ENCODE measurements around the gene CCDC78. TPM values are rescaled to one million over a fixed set of nuclear protein-coding genes. Genes with fewer than 3 reads are reported as not detected.
A peak's percentile ranks its signal among the peaks of the same experiment; 100 is the strongest.

CCDC78 gene
- total RNA-seq, 4 donors from 2014 or later, result 0.13 TPM; not detected in 3

DNA sequence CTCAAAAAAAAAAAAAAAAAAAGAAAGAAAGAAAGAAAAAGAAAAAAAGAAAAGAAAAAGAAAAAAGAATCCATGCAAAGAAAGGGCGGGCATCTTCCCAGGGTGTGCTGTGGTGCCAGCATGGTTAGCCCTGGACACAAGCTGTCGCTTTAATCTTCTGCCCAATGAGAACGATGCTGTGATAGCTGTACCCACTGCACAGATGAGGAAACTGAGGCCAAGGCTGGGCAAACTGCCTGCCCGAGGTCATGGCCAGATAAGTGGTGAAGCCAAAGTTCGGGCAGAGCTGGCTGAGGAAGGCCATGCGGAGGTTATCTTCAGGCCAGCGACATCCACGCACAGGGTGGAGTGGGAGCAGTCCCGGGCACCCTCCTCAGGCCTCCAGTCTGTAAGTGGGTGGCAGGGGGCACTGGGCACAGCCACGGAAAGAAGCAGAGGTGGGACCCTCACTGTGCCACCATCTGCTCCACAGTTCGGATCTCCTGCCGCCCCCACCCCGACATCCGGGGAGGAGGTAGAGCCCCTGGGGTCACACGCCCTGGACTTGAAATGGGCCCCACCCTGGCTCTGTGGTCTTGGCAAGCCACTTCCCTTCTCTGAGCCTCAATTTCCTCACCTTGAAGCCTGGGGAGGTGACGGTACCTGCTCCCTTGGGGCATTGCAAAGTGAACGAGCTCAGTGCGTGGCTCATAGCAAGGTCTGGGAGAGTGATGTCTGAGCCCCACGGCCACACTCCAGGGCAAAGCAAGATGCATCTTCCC, 27.2 kb downstream of the CCDC78 start:
- 56% methylated on average over 9 of the region's 19 CpGs; no CpG with 5 or more reads in 1 of the 2 donors for WGBS, 2 donors (ENCODE audit: low coverage in 1 of 2)
- H3K27me3 ChIP-seq, result peaks cover 100% of the 10 kb centered on the region
- no peak for ATAC-seq

DNA sequence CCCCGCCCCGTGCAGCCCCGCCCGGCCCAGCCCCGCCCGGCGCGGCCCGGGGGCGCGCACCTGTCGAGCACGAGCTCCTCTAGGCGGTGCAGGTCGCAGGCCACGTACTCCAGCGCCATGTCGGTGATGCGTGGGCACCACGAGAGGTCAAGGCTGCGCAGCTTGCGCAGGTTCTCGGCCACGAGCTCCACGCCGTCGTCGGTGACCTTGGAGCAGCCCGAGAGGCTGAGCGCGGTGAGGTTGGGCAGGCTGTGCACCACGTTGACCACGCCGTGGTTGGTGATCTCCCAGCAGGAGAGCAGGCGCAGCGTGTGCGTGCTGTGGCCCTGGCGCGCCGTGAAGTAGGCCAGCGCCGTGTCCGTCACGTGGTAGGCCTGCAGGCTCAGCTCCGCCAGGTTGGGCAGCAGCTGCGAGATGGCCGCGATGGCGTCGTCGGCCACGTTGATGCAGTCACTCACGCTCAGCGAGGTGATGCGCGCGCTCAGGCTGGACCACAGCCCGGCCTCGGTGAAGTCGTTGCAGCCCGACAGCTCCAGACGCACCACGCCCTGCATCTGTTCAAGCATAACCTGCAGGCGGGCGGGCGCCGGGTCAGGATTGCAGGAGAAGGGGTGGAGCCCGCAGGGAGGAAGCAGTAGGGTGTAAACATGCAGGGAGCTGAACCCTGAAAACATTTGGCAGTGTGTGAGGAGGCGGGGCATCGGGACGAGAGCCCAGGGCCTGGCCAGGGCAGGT, 30.7 kb downstream of the CCDC78 start:
- Histone ChIP-seq H3K36me3 (no peaks in the 10 kb centered on the region), H3K4me3 (peak overlapping the region in 1 of 2 donors; percentile 29), H3K27ac (no peak overlapping the region), H3K4me1 (peaks cover 0 to 40% (median 13%) of the 10 kb centered on the region in 3 donors), H3K27me3 (peaks cover 89% of the 10 kb centered on the region), H3K9me3 (no peaks in the 10 kb centered on the region)
- no peak for ATAC-seq
- no peak for TF ChIP-seq POLR2AphosphoS5 (IDR thresholded peaks at IDR 0.05)
- TF ChIP-seq, protein P1, sequence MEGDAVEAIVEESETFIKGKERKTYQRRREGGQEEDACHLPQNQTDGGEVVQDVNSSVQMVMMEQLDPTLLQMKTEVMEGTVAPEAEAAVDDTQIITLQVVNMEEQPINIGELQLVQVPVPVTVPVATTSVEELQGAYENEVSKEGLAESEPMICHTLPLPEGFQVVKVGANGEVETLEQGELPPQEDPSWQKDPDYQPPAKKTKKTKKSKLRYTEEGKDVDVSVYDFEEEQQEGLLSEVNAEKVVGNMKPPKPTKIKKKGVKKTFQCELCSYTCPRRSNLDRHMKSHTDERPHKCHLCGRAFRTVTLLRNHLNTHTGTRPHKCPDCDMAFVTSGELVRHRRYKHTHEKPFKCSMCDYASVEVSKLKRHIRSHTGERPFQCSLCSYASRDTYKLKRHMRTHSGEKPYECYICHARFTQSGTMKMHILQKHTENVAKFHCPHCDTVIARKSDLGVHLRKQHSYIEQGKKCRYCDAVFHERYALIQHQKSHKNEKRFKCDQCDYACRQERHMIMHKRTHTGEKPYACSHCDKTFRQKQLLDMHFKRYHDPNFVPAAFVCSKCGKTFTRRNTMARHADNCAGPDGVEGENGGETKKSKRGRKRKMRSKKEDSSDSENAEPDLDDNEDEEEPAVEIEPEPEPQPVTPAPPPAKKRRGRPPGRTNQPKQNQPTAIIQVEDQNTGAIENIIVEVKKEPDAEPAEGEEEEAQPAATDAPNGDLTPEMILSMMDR (IDR thresholded peaks at IDR 0.05), result no peak
- TF ChIP-seq POLR2A (IDR thresholded peaks at IDR 0.05), result no peak
- no CpG with 5 or more reads among the region's 71 CpGs for WGBS, 2 donors (ENCODE audit: low coverage in 1 of 2)

More for the DNA sequence above, 27.2 kb downstream of the CCDC78 start:
- Histone ChIP-seq H3K27ac (no peak overlapping the region), H3K4me1 (peaks cover 0 to 32% (median 14%) of the 10 kb centered on the region in 3 donors), H3K36me3 (no peaks in the 10 kb centered on the region), H3K9me3 (no peaks in the 10 kb centered on the region), H3K4me3 (no peak overlapping the region)
- TF ChIP-seq POLR2AphosphoS5 (IDR thresholded peaks at IDR 0.05), result no peak
- TF ChIP-seq, protein P1 (IDR thresholded peaks at IDR 0.05), result no peak
- no peak for TF ChIP-seq EP300 (IDR thresholded peaks at IDR 0.05)
- no peak for TF ChIP-seq POLR2A (IDR thresholded peaks at IDR 0.05)

DNA sequence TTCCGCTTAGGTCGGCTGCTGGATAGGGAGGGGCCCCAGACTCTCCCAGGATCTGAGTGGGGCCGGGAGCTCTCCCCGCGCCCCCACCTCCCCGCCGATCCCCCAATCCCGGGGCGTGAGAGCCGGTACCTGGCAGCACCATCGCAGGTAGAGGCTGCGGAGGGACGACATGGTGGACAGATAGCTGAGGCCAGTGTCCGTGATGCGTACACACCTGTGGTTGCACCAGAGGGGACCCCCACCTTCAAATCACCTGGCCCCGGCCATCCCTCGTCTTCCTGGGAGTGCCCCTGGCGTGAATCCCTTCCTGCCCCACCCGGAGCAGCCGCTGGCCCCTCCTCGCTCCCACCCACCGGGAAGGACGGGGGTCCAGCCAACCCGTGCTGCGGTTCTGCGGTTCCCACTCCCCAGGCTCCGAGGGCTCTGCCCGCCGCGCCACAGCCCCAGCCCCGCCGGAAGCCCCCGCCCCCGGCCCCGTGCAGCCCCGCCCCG, 31.3 kb downstream of the CCDC78 start:
- no peak for TF ChIP-seq POLR2A (IDR thresholded peaks at IDR 0.05)
- TF ChIP-seq POLR2AphosphoS5 (IDR thresholded peaks at IDR 0.05), result no peak
- TF ChIP-seq, protein P1 (IDR thresholded peaks at IDR 0.05), result no peak
- TF ChIP-seq EP300 (IDR thresholded peaks at IDR 0.05), result no peak
- Histone ChIP-seq H3K36me3 (no peaks in the 10 kb centered on the region), H3K4me1 (peaks cover 0 to 38% (median 15%) of the 10 kb centered on the region in 3 donors), H3K27ac (no peak overlapping the region), H3K9me3 (no peaks in the 10 kb centered on the region), H3K27me3 (peaks cover 83% of the 10 kb centered on the region), H3K4me3 (peak overlapping the region in 1 of 2 donors; percentile 19)
- no peak for ATAC-seq
- whole genome bisulfite sequencing, 2 donors (ENCODE audit: low coverage in 1 of 2), result no CpG with 5 or more reads among the region's 37 CpGs

DNA sequence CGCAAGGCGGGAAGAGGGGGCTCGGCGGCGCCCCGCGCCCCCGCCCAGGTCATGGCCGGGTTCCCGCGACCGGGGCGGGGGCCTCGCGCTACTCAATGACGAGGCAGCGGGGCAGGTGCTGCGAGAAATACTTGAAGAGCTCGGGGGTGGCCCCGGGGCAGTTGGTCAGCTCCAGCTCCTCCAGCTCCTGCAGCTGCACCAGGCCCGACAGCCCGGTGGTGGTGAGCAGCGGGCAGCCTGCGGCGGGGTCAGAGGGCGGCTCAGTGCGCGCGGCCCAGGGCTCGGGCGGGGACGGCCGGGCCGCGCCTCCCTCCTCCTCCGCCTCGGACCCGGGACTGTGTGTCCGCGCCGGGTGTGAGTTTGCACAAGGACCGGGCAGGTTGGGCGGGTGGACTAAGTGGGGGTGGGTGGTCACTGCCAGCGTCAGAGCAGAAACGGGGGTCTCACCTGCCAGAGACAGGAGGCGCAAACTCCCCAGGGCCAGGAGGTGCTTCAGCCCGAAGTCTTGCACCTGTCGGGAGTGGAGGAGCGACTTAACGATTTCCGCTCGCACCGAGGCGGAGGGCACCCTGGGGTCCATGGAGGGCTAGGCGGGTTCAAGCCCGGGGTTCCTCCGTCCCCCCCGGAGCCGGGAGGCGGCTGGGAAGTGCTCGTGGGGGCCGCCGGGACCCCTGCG, 31.9 kb downstream of the CCDC78 start:
- ATAC-seq, result no peak
- H3K27me3 ChIP-seq, result peaks cover 77% of the 10 kb centered on the region
- H3K4me3 ChIP-seq, result peak overlapping the region in 1 of 2 donors; percentile 19

More for the DNA sequence above, 31.9 kb downstream of the CCDC78 start:
- TF ChIP-seq EP300 (IDR thresholded peaks at IDR 0.05), result no peak
- TF ChIP-seq, protein P1 (IDR thresholded peaks at IDR 0.05), result no peak
- no peak for TF ChIP-seq POLR2AphosphoS5 (IDR thresholded peaks at IDR 0.05)
- TF ChIP-seq POLR2A (IDR thresholded peaks at IDR 0.05), result no peak
- Histone ChIP-seq H3K36me3 (no peaks in the 10 kb centered on the region), H3K4me1 (peaks cover 0 to 44% (median 20%) of the 10 kb centered on the region in 3 donors), H3K27ac (no peak overlapping the region), H3K9me3 (no peaks in the 10 kb centered on the region)
- no CpG with 5 or more reads among the region's 64 CpGs for WGBS, 2 donors (ENCODE audit: low coverage in 1 of 2)
